Muscle layer of colon (tissue), 2 donors: ENCODE measurements around the gene PITPNM1.
"Not testable (repeated sequence)": the region's sequence is repeated elsewhere in the genome, so short reads cannot be mapped to it uniquely, and the experiment has no call there.

ENCODE experiments used
- H3K27ac ChIP-seq: one replicate; pipeline ENCODE4 v1.7.0; 2013; ENCODE audit warnings: low read depth, mild to moderate bottlenecking, low read length, moderate library complexity
- H3K27me3 ChIP-seq, 2 donors: one replicate each; pipeline ENCODE4 v1.7.0; 2013; ENCODE audit warnings: low read length in 2 of 2, mild to moderate bottlenecking in 2 of 2; ENCODE audit not compliant: insufficient read depth in 2 of 2, control insufficient read depth in 1 of 2
- H3K36me3 ChIP-seq: one replicate; pipeline ENCODE4 v1.7.0; 2013; ENCODE audit warnings: mild to moderate bottlenecking, low read length; ENCODE audit not compliant: insufficient read depth
- H3K4me1 ChIP-seq: one replicate; pipeline ENCODE4 v1.7.0; 2013; ENCODE audit warnings: mild to moderate bottlenecking, low read length; ENCODE audit not compliant: insufficient read depth
- H3K4me3 ChIP-seq, 2 donors: one replicate each; pipeline ENCODE4 v1.7.0; 2013; ENCODE audit warnings: low read length in 2 of 2, low read depth in 1 of 2, mild to moderate bottlenecking in 1 of 2, moderate library complexity in 1 of 2
- H3K9ac ChIP-seq: one replicate; pipeline ENCODE4 v1.7.0; 2013; ENCODE audit warnings: low read length
- H3K9me3 ChIP-seq: one replicate; pipeline ENCODE4 v1.7.0; 2013; ENCODE audit warnings: mild to moderate bottlenecking, low read length
- donor health status: abdominal sarcoma.
- donor health status: Adenocarcinoma of cecum.

PITPNM1 gene

DNA sequence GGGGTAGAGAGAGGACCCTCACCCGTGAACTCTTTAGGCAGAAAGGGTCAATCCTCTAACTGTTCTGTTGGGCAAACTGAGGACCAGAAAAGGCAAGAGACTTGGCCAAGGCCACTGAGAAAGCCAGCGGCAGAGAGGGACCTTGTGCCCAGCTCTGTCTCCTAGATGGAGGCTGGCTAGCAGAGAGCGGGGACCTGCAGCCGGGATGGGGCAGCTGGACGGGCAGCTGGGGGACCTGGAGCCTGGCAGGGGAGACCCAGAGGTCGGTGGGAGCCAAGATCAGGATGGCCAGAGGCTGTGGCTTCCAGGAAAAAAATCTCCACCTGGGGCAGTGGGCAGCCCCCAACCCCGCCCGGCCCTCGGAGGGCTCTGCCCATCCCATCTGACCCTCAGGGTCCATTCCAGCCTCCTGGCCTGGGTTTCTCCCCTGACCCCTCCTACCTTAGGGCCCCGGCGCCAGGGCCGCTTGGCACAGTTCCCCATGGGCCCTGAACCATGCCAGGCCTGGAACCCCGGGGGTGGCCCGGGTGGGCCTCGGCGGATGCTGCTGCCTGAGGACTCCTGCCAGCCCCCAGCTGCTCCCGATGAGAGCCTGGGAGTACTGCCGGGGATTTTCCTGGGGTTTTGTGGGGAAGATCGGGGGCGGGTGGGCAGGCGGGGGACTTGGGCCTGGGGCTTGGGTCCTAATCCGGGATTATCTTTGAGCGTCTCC is 17.8 kb upstream of the PITPNM1 start, which contains the start of gene CABP2:
Gene CABP2 (minus strand): TSS at position 603 of the 712 bp plus-strand sequence. CDS start 120 bp downstream, at position 483.
- H3K9ac ChIP-seq = no peak within 1 kb of the TSS
- no peak within 1 kb of the TSS for H3K4me3 ChIP-seq
- H3K27me3 ChIP-seq = peaks cover 0 to 7% of the 10 kb centered on the region in 2 donors
- no peak within 1 kb of the TSS for H3K27ac ChIP-seq
- no peaks in the 10 kb centered on the region for H3K4me1 ChIP-seq
- H3K9me3 ChIP-seq = no peaks in the 10 kb centered on the region
- no peaks in the 10 kb centered on the region for H3K36me3 ChIP-seq

DNA sequence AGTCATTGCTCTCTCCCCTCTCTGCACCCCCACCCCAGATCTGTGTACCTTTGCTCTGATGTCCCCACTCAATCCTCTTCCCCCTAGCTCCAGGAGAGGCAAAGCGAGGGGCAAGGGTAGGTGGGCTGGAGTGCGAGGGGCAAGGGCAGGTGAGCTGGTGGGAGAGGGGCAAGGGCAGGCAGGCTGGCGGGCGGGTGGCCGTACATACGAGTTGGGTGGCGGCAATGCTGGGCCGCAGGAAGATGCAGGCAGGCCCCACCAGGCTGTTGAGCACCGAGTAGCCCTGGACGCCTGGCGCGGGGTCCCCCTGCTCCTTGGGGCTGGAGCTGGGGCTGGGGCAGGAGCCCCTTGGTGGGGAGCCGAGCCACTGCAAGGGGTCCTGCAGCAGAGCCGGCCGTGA is 17.2 kb upstream of the PITPNM1 start:
- no peaks in the 10 kb centered on the region for H3K36me3 ChIP-seq
- peaks cover 0 to 7% of the 10 kb centered on the region in 2 donors for H3K27me3 ChIP-seq
- no peaks in the 10 kb centered on the region for H3K4me1 ChIP-seq
- no peak overlapping the region for H3K27ac ChIP-seq
- H3K9ac ChIP-seq = no peak overlapping the region
- no peaks in the 10 kb centered on the region for H3K9me3 ChIP-seq
- no peak overlapping the region for H3K4me3 ChIP-seq

DNA sequence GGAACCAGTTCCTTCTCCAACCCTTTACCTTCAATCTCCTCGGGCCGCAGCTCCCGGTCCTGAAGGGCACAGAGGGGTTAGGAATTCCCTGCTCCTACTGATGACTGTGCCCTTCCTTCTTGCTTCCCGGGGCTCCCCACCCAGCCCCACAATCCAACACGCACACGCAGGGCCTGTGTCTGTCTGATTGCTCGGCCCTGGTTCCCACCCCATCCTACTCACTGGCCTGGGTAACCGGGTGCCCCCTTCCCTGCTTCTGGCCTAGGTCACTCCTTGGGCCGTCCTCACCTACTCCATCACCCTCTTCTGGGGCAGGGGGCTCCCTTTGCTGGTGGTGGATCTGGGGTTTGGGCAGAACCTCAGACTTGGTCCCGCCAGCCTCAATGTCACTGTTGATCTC is 16.8 kb upstream of the PITPNM1 start:
- H3K9me3 ChIP-seq = no peaks in the 10 kb centered on the region
- H3K4me3 ChIP-seq = no peak overlapping the region
- H3K27me3 ChIP-seq = peaks cover 0 to 7% of the 10 kb centered on the region in 2 donors
- no peak overlapping the region for H3K27ac ChIP-seq
- H3K9ac ChIP-seq = no peak overlapping the region
- no peaks in the 10 kb centered on the region for H3K4me1 ChIP-seq
- no peaks in the 10 kb centered on the region for H3K36me3 ChIP-seq

DNA sequence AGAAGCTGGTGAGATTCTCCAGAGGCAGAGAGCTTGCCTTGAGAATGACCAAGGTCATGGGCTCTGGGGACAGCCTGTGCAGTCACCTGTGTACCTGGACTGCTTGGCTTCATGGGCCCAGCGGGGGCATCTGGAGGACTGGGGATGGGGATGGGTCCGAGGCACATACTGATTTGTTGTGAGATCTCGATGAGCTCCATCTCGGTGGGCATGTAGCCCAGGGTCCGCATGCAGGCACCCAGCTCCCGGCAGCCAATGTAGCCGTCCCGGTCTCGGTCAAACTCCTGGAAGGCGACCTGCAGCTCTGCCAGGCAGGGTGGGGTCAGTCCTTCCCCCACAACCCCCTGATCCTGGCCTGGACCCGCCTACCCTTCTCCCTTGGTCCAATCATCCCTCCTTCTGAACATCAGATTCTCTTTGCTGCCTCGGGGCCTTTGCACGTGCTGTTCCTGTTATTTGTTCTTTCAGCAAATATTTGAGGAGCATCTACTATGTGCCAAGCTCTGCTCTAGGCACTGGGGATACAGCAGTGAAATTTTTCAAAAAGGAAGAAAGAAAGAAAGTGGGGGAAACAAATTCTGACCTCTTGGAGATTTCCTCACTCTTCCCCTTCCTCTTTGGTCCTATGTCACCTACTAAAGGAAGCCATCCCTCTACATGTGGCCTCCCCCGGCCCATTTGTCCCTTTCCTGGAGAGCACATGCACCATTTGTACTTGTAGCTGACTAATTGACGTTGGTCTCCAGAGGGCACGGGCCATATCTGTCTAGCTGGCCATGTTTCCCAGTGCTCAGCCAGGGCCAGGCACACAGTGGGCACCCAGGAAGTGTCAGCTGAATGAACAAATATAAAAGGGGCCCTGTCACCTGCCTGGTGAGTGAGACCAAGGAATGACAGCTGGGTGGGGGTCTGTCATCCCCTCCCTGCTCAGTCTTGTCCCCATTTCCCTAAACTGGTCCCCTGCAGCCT is 16.0 kb upstream of the PITPNM1 start:
- Histone ChIP-seq H3K4me1 (no peaks in the 10 kb centered on the region), H3K4me3 (no peak overlapping the region), H3K36me3 (no peaks in the 10 kb centered on the region), H3K27me3 (peaks cover 0 to 7% of the 10 kb centered on the region in 2 donors), H3K9ac (no peak overlapping the region), H3K27ac (no peak overlapping the region), H3K9me3 (no peaks in the 10 kb centered on the region)

DNA sequence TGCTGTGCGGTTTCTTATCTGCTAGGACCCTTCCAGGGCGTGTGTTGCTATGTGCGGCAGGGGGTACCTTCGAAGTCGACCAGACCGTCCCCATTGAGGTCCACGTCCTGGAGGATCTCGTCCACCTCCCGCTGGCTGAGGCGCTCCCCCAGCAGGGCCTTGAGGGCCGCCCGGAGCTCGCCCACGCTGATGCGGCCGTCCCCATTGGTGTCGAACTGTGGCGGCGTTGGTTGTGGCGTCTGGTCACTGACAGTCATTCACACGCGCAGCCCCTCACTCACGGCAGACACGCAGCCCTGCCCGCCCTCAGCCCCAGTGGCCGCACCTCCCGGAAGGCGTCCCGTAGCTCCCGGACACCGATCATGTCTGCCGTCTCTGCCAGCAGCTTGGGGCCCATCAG is 14.6 kb upstream of the PITPNM1 start:
- Histone ChIP-seq H3K4me1 (no peaks in the 10 kb centered on the region), H3K9me3 (no peaks in the 10 kb centered on the region), H3K36me3 (no peaks in the 10 kb centered on the region), H3K4me3 (no peak overlapping the region), H3K27ac (no peak overlapping the region), H3K27me3 (peaks cover 0 to 3% of the 10 kb centered on the region in 2 donors), H3K9ac (no peak overlapping the region)

DNA sequence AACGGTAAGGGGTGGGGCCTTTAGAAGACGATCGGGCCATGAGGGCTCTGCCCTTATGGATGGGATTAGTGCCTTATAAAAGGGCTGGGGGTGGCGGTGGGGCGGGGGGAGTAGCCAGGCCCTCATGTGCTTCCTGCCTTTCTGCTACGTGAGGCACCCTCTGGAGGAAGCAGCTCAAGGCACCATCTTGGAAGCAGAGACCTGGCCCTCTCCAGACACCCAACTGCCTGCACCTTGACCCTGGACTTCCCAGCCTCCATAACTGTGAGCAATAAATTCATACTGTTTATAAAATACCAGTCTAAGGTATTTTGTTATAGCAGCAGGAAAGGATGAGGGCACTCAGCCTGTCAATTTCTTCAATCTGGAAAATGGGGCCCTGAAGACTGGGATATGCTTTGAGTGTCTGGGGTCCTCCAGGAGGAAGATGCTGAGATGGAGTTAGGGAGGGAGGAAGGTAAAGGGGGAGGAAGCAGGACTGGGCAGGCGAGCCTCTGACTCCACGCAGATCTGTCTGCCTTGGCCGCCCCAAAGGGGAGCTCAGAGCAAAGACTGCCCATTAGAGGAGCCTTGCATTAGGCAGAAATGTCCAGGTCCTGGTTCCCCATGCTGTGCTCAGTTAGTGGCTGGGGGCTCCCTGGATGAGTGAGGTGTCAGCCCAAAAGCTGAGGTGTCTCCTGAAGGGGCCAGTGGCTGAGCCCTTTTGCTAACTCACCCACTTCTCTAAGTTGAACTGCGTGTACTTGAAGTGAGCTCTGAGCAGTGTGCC is 12.8 kb upstream of the PITPNM1 start:
- Histone ChIP-seq H3K9me3 (no peaks in the 10 kb centered on the region), H3K9ac (no peak overlapping the region), H3K4me3 (no peak overlapping the region), H3K4me1 (no peaks in the 10 kb centered on the region), H3K27me3 (no peaks in the 10 kb centered on the region), H3K27ac (no peak overlapping the region), H3K36me3 (no peaks in the 10 kb centered on the region)

DNA sequence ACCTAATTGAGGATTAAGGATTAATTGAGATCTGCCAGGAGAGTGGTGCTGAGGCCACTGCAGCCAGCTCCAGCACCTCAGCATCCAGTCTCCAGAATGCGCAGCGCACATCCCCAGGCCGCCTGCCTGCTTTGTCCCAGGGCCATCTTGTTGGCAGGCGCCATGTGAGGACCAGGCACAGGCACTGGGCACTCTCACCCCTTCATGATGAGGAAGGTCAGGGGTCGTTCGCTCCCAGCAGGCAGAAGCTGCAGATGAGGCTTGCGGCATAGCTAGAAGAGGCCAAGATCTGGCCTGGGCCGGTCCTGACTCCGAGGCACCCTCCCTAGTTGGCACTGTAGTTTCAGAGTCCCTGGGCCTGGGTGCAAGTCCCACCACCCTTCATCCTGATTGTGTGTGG is 11.6 kb upstream of the PITPNM1 start:
- Histone ChIP-seq H3K9ac (no peak overlapping the region), H3K27me3 (no peaks in the 10 kb centered on the region), H3K27ac (no peak overlapping the region), H3K9me3 (no peaks in the 10 kb centered on the region), H3K36me3 (no peaks in the 10 kb centered on the region), H3K4me1 (no peaks in the 10 kb centered on the region), H3K4me3 (no peak overlapping the region)

DNA sequence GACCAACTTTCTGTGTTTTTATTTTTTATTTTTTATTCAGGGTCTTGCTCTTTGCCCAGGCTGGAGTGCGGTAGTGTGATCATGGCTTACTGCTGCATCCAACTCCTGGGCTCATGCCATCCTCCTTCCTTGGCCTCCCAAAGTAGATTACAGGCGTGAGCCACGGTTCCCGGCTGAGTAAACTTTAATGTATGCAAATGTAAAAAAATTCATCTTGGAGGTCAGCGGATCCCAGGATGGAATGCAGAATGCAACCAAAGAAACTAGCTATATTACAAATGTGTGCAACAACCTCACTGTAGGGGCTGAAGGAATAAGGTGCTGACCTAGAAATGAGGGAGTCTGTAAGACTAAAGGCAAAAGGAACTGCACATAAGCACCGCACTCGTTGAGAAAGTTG is 9.0 kb upstream of the PITPNM1 start:
- Histone ChIP-seq H3K4me1 (peaks cover under 1% of the 10 kb centered on the region), H3K36me3 (no peaks in the 10 kb centered on the region)

DNA sequence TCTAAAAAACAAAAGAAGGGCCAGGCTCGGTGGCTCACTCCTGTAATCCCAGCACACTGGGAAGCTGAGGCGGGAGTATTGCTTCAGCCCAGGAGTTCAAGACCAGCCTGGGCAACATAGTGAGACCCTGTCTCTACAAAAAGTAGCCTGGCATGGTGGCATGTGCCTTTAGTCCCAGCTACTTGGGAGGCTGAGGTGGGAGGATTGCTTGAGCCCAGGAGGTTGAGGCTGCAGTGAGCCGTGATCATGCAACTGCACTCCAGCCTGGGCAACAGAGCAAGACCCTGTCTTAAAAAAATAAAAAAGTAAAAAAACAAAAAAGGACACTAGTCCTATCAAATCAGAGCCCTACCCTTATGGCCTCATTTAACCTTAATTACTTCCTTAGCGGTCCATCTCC is 6.4 kb upstream of the PITPNM1 start:
- not testable (repeated sequence) for H3K27me3 ChIP-seq, H3K4me3 ChIP-seq, H3K9ac ChIP-seq, H3K36me3 ChIP-seq, H3K27ac ChIP-seq, H3K9me3 ChIP-seq
- H3K4me1 ChIP-seq = peaks cover 14% of the 10 kb centered on the region

More for the DNA sequence above, 9.0 kb upstream of the PITPNM1 start:
- Histone ChIP-seq H3K9me3 (no peaks in the 10 kb centered on the region), H3K9ac (no peak overlapping the region), H3K4me3 (no peak overlapping the region), H3K27me3 (no peaks in the 10 kb centered on the region), H3K27ac (no peak overlapping the region)

DNA sequence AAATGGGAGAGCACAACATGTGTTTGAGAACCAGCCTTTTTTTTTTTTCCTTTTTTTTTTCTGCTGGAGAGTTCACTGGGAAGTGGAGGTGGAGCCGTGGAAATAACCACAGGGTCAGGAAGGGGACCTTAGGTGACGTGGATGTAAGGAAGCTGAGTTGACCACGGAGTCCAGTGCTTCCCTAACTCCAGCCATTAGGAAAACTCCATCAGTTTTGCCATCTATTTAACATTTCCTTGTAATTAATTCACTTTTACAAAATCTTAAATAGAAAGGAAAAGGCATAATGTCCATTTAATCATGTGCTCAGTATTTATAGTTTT is 4.8 kb upstream of the PITPNM1 start:
- no peaks in the 10 kb centered on the region for H3K9me3 ChIP-seq
- H3K4me3 ChIP-seq = no peak overlapping the region
- no peaks in the 10 kb centered on the region for H3K36me3 ChIP-seq
- peaks cover 0 to 5% of the 10 kb centered on the region in 2 donors for H3K27me3 ChIP-seq
- H3K27ac ChIP-seq = no peak overlapping the region
- H3K9ac ChIP-seq = no peak overlapping the region
- peaks cover 27% of the 10 kb centered on the region for H3K4me1 ChIP-seq

DNA sequence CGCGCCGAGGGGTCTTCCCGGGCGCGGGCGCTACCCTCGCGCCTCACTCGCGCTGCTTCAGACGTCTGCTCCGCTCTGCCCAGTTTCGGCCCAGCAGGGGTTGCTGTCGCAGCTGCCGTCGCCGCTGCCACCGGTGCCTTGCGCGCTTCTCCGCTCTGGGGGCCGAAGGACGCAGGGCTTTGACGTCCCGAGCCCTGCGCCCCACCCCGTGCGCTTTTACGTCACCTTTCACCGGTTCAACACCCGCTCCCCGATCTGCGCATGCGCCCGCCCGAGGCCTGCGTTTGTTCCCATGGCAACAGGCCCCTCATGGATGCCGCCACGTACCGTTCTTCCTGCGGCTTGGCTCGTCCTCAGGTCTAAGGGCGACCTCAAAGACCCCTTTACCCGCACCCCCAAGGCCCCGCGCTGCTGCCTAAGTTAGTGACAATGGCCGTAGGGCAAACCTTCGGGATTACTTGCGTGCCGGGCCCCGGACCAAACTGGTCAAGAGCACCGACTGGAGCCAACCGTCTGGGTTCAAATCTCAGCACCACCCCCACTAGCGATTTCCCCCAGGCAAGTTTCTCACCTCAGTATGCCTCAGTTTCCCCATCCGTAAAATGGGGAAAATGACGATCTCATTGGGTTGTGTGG is 3.4 kb upstream of the PITPNM1 start:
- Histone ChIP-seq H3K9me3 (no peaks in the 10 kb centered on the region), H3K27ac (peak overlapping the region; percentile 79), H3K27me3 (peaks cover 3 to 16% of the 10 kb centered on the region in 2 donors), H3K4me1 (peaks cover 31% of the 10 kb centered on the region), H3K9ac (peak overlapping the region; percentile 89), H3K4me3 (peak overlapping the region; percentile 72 to 97), H3K36me3 (no peaks in the 10 kb centered on the region)
